GM12874 (cell line): ENCODE measurements around the gene NDUFB7.

Experiments
- TF ChIP-seq, protein P1 (sequence below): IDR thresholded peaks from 2 replicates; pipeline ENCODE4 v1.5.1; 2011; ENCODE audit warnings: low read depth, mild to moderate bottlenecking, control low read depth, low read length, moderate library complexity; ENCODE audit not compliant: insufficient read depth

Gene NDUFB7

GRCh38 chr19:14536926-14537692 lies 34.8 kb downstream of the NDUFB7 start:
- TF ChIP-seq, protein P1, sequence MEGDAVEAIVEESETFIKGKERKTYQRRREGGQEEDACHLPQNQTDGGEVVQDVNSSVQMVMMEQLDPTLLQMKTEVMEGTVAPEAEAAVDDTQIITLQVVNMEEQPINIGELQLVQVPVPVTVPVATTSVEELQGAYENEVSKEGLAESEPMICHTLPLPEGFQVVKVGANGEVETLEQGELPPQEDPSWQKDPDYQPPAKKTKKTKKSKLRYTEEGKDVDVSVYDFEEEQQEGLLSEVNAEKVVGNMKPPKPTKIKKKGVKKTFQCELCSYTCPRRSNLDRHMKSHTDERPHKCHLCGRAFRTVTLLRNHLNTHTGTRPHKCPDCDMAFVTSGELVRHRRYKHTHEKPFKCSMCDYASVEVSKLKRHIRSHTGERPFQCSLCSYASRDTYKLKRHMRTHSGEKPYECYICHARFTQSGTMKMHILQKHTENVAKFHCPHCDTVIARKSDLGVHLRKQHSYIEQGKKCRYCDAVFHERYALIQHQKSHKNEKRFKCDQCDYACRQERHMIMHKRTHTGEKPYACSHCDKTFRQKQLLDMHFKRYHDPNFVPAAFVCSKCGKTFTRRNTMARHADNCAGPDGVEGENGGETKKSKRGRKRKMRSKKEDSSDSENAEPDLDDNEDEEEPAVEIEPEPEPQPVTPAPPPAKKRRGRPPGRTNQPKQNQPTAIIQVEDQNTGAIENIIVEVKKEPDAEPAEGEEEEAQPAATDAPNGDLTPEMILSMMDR, result no peak

DNA sequence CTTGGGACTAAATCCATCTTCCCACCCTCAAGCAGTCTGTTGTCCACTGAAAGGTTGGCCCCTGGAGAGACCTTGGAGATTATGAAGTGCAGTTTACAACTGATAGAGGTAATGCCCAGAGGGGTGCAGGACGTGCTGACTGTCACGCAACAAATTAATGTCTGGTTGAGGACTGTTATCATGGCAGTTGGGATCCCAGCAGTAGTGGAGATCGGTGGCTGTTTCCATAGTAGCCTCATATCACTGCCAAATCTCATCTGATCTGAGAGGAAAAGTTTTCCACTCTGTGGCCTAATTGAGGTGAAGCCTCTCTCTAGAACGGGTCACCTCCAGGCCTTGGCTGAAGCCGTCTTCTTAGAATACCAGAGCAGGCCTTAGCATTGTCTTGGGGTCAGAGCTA lies 38.4 kb downstream of the NDUFB7 start:
- TF ChIP-seq, protein P1, result no peak

- TF ChIP-seq, protein P1, result no peak
These were observed 41.4 kb downstream of the NDUFB7 start for GRCh38 chr19:14530506-14530905.

GRCh38 chr19:14530005-14530348 lies 41.9 kb downstream of the NDUFB7 start:
- TF ChIP-seq, protein P1, result no peak

DNA sequence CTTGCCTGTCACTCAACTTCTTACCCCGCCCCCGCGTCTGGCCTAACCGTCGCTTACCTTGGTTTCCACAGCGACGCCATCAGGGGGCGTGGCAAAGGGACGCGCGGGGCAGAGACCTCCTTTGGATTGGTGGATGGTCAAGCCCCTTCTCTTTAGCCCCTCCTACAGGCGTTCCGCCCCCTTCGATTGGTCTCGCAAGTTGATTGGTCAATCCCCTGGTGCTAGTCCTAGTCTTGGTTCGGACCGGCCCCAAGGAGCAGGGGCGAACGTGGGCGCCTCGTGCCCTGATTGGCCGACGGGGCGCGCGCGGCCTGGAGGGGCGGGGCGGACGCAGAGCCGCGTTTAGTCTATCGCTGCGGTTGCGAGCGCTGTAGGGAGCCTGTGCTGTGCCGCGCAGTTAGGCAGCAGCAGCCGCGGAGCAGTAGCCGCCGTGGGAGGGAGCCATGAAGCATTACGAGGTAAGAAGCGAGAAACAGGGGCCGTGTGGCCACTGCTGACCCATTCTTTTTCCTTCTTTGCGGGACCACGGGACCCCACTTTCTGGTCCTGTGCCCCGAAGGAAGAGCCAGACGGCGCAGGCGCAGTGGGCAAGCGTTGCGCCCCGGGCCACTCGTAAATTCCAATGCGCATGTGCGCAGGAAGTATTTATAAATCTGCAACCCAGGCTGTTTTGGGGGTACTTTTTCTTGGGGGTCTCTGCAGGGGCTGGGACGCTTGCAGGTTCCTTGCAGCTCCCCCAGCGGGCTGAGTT lies 42.4 kb downstream of the NDUFB7 start, which contains the start of gene TECR:
TSS of gene TECR (plus strand) at position 341 of the 751 bp plus-strand sequence. CDS start at position 444, 103 bp downstream.
- TF ChIP-seq, protein P1, result no peak

DNA sequence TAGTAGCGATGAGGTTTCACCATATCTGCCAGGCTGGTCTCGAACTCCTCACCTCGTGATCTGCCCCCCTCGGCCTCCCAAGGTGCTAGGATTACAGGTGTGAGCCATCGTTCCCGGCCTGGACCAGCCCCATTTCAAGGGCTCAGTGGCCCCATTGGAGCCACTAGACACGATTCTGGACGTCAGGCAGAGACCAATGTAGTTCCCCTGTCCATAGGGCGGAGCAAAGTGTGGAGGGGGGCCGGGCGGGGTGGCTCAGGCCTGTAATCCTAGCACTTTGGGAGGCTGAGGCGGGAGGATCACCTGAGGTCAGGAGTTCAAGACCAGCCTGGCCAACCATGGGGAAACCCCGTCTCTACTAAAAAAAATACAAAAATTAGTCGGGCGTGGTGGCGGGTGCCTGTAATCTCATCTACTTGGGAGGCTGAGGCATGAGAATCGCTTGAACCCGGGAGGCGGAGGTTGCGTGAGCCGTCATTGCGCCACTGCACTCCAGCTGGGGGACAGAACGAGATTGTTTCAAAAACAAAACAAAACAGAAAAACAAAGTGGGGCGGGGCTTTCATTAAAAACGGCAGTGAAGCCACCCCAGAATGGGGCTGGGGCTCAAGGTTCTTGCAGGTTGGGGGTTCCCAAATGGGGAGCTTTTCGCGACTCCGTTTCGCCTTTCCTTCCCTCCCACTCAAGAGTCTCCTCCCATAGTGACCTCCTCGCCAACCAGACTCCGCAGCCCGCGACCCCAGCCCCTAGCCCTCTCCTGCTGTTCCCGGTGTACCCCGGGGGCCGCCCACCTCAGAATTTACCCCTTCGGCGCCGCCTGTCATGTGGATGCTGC lies 43.2 kb downstream of the NDUFB7 start:
- TF ChIP-seq, protein P1, result no peak

DNA sequence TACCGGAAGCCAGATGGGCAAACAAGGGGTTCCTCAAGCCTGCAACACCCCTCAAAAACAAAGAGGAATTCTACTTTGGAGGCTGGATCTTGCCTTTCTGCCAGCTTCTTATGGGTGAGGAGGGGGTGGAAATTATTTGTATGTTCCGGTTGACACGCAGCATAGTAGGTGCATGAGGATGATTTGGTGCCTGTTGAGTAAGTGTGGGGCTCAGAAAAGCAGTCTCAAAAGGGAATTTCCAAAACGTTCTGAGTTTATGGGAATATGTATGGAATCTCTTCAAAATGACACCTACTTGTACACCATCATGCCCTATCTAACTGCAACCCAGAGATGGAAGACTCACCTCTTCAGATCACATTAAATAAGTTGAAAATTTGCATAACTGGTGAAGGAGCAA lies 45.4 kb downstream of the NDUFB7 start:
- TF ChIP-seq, protein P1, result no peak
